ENCODE data around the gene MC5R. TPM values are rescaled to one million over a fixed set of nuclear protein-coding genes. Genes with fewer than 3 reads are reported as not detected.
"Not testable (repeated sequence)": the region's sequence is repeated elsewhere in the genome, so short reads cannot be mapped to it uniquely, and the experiment has no call there.

The MC5R gene
- total RNA-seq, 2 experiments from 2014 or later, result not detected

DNA sequence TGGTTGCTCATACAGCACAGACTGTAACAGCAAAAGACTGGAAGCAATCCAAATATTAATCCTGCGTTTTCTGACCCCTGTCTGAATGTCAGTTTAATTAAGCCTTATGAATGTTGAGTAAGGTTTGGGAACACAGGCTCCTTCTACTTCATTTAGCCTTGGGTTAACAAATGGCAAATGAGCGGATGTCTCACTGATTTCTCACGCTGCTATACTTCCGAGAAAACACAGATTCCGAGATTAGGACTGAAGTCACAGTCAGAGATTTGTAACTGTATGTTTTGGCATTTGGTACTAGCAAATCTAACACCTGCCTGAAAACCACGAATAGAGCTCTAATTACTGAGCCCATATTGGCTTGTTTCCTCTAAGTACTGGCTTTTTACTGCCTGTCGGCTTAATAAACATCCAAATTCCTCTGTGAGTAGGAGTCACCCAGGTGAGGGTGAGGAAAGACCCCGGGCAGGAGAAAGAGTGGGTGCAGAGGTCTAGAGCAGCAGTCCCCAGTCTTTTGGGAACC lies 10.6 kb downstream of the MC5R start:
- POLR2A ChIA-PET, result no interaction called here

DNA sequence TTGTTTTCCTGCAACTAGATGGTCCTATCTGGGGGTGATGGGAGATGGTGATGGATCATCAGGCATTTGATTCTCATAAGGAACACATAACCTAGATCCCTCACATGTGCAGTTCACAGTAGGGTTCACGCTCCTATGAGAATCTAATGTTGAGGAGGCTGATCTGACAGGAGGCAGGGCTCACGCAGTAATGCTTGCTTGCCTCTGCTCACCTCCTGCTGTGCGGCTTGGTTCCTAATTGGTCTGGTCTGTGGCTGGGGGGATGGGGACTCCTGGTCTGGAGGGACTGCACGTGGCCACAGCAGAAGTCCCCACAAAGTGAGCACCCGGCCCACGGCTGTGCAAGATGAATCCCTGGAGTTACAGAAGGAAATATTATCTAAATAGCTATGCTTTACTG lies 11.3 kb downstream of the MC5R start:
- POLR2A ChIA-PET, result no interaction called here
- CTCF ChIA-PET, result no interaction called here

More for the DNA sequence above, 10.6 kb downstream of the MC5R start:
- CTCF ChIA-PET, result no interaction called here

DNA sequence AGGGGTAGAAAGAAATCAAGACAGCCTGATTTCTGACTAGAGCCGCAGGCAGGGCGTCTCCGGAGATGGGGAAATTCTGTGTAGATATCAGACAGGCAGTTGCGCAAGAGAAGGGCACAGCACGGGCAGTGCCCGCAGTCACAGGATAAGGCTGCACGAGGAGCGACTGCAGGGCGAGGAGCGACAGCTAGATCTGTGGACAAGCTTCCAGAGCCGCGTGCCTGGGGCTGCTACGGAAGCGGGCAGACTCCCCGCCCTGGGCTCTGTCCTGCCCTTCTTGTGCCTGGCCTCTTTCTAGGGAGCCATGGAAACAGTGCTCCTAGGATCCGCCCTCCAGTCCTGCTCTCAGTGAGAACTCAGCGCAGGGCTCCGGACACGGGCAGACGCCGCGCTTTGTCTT lies 12.6 kb downstream of the MC5R start:
- CTCF ChIA-PET, result no interaction called here
- POLR2A ChIA-PET, result no interaction called here

DNA sequence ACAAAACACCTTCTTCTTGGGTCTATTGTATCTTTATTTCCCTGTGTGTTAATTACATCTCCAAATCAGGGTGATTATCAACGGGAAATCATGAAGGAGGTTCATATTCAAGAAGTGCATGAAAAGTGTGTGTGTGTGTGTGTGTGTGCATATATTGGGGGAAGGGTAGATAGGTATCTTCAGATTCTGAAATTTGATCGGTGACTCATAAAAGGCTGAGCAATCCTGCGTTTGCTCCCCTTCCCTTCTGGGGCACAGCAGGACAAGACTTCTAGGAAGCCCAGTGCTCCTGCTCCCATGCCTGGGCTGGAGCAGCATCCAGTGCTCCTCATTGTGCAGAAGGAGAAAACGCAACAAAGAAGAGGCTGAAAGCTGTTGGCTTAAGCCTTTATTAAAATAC lies 25.8 kb downstream of the MC5R start:
- CTCF ChIA-PET, result no interaction called here
- POLR2A ChIA-PET, result no interaction called here

DNA sequence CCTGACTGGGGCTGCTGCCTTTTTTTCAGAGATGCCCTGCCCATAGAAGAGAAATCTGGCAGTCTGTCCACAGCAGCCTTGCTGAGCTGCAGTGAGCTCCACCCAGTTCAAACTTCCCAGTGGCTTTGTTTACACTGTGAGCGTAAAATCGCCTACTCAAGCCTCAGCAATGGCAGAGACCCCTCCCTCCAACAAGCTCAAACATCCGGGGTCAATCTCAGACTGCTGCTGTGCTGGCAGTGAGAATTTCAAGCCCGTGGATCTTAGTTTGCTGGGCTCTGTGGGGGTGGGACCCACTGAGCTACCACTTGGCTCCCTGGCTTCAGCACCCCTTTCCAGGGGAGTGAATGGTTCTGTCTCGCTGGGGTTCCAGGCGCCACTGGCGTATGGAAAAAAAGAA lies 38.9 kb downstream of the MC5R start:
- CTCF ChIA-PET, POLR2A ChIA-PET: not testable (repeated sequence)

DNA sequence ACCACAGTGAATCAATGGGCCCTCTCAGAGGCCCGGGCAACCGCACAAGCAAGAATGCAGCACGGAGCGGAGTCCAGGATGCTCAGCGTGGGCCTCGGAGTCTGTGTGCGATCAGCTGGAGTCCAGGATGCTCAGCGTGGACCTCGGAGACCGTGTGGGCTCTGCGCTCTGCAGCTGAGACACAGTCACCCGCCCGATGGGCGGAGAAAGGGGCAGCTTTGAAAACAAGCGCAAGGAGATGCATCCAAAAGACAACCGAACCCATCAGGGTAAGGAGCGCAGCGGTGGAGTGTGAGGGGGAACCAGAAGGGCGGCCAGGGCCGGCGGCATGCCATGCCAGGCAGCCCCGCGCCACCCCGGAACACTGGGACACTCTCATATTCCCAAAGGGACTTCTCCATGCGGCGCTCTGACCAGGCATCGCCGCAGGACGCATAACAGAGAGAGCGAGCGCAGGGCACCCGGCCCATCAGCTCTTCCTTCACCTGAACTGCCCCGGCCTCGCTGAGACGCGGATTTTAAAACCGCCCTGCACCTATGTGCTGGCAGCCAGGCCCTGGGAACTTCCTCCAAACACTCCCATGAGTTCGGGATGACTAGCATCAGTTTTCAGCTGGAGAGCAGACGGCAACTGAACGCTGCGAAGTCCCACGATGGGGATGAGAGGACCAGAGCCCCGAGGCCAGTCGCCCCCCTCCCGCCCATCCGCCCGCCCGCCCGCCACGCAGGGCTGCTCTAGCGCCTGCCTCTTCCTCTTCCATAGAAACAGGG lies 44.7 kb downstream of the MC5R start:
- CTCF ChIA-PET, result no interaction called here
- POLR2A ChIA-PET, result no interaction called here

DNA sequence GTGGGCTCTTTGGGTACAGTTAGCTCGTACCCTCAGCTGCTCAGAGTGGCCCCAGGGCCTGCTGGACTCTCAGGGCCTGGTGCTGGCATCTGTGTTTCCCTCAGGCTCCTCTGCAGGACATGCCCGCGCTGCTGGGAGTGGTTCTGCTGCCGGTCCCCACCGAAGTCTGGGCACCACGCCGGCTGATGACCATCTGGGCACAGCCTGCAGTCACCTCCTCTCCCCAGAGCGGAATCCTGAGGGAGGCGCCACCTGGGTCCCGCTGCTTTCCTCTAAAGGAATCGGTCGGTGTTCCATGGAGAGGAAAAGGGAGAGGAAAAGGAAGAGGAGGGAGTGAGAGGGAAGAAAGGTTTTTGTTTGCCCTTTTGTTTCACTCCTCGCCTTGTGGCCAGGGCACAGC lies 47.8 kb downstream of the MC5R start:
- CTCF ChIA-PET, result no interaction called here

DNA sequence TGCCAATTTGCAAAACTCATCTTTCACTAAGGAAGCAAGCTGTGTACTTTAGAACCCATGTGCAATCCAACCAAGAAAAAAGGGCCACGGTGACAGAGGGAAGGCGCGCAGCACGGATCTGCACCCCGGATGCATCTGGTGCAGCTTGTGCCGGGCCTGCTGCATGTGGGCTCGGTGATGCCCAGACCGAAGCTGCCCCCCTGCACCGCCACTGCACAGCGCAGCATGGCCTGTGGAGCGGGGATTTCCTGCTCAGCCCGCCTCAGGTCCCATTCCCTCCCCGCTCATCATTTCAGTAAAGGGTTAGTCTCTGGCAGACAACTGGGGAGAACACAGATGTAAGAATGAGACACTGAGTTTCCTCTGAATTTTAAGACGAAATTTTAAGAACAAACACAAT lies 48.4 kb downstream of the MC5R start:
- CTCF ChIA-PET, result no interaction called here
- POLR2A ChIA-PET, result no interaction called here

More for the DNA sequence above, 47.8 kb downstream of the MC5R start:
- POLR2A ChIA-PET, result no interaction called here

DNA sequence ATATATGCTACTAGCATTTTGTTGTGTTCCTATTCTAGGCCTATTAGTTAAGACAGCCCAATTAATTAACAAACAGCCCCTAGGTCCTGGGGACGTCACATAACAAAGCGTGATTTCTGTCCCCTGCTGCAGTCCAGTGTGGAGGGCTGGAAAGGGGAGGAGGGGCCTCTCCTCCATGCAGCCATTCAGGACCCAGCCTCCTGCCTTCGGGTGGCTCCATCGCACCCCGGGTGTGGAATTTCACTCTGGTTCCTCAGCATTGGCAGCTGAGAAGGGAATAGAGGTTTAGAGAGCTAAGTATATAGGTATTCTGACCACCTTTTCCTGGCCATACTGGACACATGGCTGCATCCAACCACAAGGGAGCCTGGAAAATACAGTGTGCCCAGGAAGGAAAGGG lies 49.0 kb downstream of the MC5R start:
- POLR2A ChIA-PET, result no interaction called here
- CTCF ChIA-PET, result interaction anchor here (0.6 kb wide), 1 partner anchor 875 kb away, joined by 4 read pairs; the partner anchor contains the start of gene ANKRD30B

DNA sequence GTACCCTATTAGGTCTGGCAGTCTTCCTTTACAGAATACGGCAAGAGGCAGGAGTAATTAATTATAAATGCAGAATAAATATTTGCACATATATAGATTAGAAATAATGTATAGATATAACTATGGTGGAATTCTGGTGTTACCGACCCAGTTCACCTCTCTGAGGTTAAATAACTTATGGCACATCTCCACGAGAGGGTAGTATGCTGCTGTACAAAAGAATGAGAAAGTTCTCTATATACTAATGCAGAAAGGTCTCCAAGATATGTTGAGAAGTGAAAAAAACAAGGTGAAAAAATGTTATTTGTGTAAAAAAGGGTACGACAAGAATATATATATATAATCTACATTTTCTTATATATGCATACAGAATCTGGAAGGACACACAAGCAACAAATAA lies 50.6 kb downstream of the MC5R start:
- POLR2A ChIA-PET, result no interaction called here
- CTCF ChIA-PET, result no interaction called here

Other genes starting within 250 kb of the MC5R start
- gene FAM210A, start 97.6 kb upstream of the MC5R start, total RNA-seq, result 10 to 100 TPM; 51.6 to 53.9 TPM
- 10 to 100 TPM; 54.0 to 57.4 TPM for gene RNMT, start 97.5 kb upstream of the MC5R start, total RNA-seq
- not detected for gene MC2R, start 91.4 kb downstream of the MC5R start, total RNA-seq

Measured in activated CD8-positive, alpha-beta memory T cell treated with anti-CD3 and anti-CD28 coated beads for 36 hours (primary cell).